WTC11 (cell line): ENCODE results near the gene SPSB3. TPM values are rescaled to one million over a fixed set of nuclear protein-coding genes. Genes with fewer than 3 reads are reported as not detected.

Source experiments
- ATAC-seq: fragments of 200-7000 bp; cut with Tn5 transposase; 2 replicates; pipeline ENCODE4 v1.10.0; 2021; ENCODE audit warnings: mild to moderate bottlenecking, moderate library complexity
- CTCF ChIA-PET: fragments of 300-600 bp; sonication (Branson Sonifier 250); formaldehyde crosslinking; loops from one replicate; lab custom pipeline; 2021; ENCODE audit warnings: antibody characterized with exemption; lab: Charles Lee
- POLR2A ChIA-PET: fragments of 350-600 bp; sonication (Branson Sonifier 250); formaldehyde crosslinking; loops from one replicate; lab custom pipeline; 2021; ENCODE audit warnings: antibody characterized with exemption; lab: Charles Lee
- DNase-seq: peaks from one replicate; pipeline ENCODE4 v3.0.0; 2021; ENCODE audit warnings: low spot score
- H3K27ac Mint-ChIP-seq: 2 replicates; pipeline ENCODE4 v1.8.0; 2021; ENCODE audit warnings: mixed read lengths
- H3K27me3 Mint-ChIP-seq: 2 replicates; pipeline ENCODE4 v1.8.0; 2021; ENCODE audit warnings: low read depth, mild to moderate bottlenecking, moderate library complexity, mixed read lengths
- H3K36me3 Mint-ChIP-seq: 2 replicates; pipeline ENCODE4 v1.8.0; 2021; ENCODE audit warnings: mixed read lengths
- H3K4me1 Mint-ChIP-seq: 2 replicates; pipeline ENCODE4 v1.8.0; 2022; ENCODE audit warnings: mixed read lengths
- H3K4me3 Mint-ChIP-seq: 2 replicates; pipeline ENCODE4 v1.8.0; 2021; ENCODE audit warnings: mild to moderate bottlenecking, moderate library complexity, mixed read lengths
- H3K9me3 Mint-ChIP-seq: 2 replicates; pipeline ENCODE4 v1.8.0; 2021; ENCODE audit warnings: mixed read lengths
- ATF2 ChIP-seq: sonication (generic); formaldehyde crosslinking; IDR thresholded peaks from 2 replicates; pipeline ENCODE4 v1.8.1; 2022; ENCODE audit warnings: low read depth, missing genetic modification reagents, borderline replicate concordance
- ATF3 ChIP-seq: sonication (generic); formaldehyde crosslinking; conservative IDR thresholded peaks from 2 replicates; pipeline ENCODE4 v1.8.1; 2022; ENCODE audit warnings: mild to moderate bottlenecking, missing genetic modification reagents
- CDX4 ChIP-seq: fragments of 250-450 bp; sonication (Bioruptor Pico); IDR thresholded peaks from 2 replicates; pipeline ENCODE4 v1.9.0; 2021; ENCODE audit warnings: moderate library complexity, mild to moderate bottlenecking, inconsistent platforms, borderline replicate concordance
- CREB1 ChIP-seq: sonication (generic); formaldehyde crosslinking; IDR thresholded peaks from 2 replicates; pipeline ENCODE4 v1.8.0; 2023; ENCODE audit warnings: mild to moderate bottlenecking, missing genetic modification reagents
- E2F1 ChIP-seq: sonication (generic); formaldehyde crosslinking; IDR thresholded peaks from 2 replicates; pipeline ENCODE4 v1.8.0; 2022; ENCODE audit warnings: mild to moderate bottlenecking, missing genetic modification reagents
- ETV6 ChIP-seq: sonication (generic); formaldehyde crosslinking; IDR thresholded peaks from 2 replicates; pipeline ENCODE4 v1.8.1; 2022; ENCODE audit warnings: mild to moderate bottlenecking, missing genetic modification reagents
- HMGA2 ChIP-seq: fragments of 250-450 bp; sonication (Bioruptor Pico); IDR thresholded peaks from 2 replicates; pipeline ENCODE4 v1.4.0; 2021; ENCODE audit warnings: mild to moderate bottlenecking, moderate library complexity
- IRF2 ChIP-seq: sonication (generic); formaldehyde crosslinking; IDR thresholded peaks from 2 replicates; pipeline ENCODE4 v1.8.0; 2022; ENCODE audit warnings: low read depth, missing genetic modification reagents, borderline replicate concordance
- JAZF1 ChIP-seq: fragments of 250-450 bp; sonication (Bioruptor Pico); IDR thresholded peaks from 2 replicates; pipeline ENCODE4 v1.9.0; 2021; ENCODE audit warnings: moderate library complexity, mild to moderate bottlenecking, inconsistent platforms
- NFYB ChIP-seq: sonication (generic); formaldehyde crosslinking; conservative IDR thresholded peaks from 2 replicates; pipeline ENCODE4 v1.8.0; 2022; ENCODE audit warnings: low read depth, missing genetic modification reagents
- OVOL2 ChIP-seq: fragments of 250-450 bp; sonication (Bioruptor Pico); IDR thresholded peaks from 2 replicates; pipeline ENCODE4 v1.9.0; 2021; ENCODE audit warnings: mild to moderate bottlenecking, borderline replicate concordance
- PRRX2 ChIP-seq: fragments of 250-450 bp; sonication (Bioruptor Pico); IDR thresholded peaks from 2 replicates; pipeline ENCODE4 v1.8.0; 2021; ENCODE audit warnings: mild to moderate bottlenecking
- SMAD3 ChIP-seq: sonication (generic); formaldehyde crosslinking; IDR thresholded peaks from 2 replicates; pipeline ENCODE4 v1.8.0; 2022; ENCODE audit warnings: missing genetic modification reagents, mild to moderate bottlenecking, borderline replicate concordance
- SMAD4 ChIP-seq: sonication (generic); formaldehyde crosslinking; IDR thresholded peaks from 2 replicates; pipeline ENCODE4 v1.8.0; 2022; ENCODE audit warnings: mild to moderate bottlenecking, missing genetic modification reagents
- SOX15 ChIP-seq: fragments of 250-450 bp; sonication (Bioruptor Pico); IDR thresholded peaks from 2 replicates; pipeline ENCODE4 v1.9.0; 2021; ENCODE audit warnings: mild to moderate bottlenecking
- USF1 ChIP-seq: sonication (generic); formaldehyde crosslinking; IDR thresholded peaks from 2 replicates; pipeline ENCODE4 v1.8.0; 2022; ENCODE audit warnings: mild to moderate bottlenecking, missing genetic modification reagents
- ZNF263 ChIP-seq: sonication (generic); formaldehyde crosslinking; IDR thresholded peaks from 2 replicates; pipeline ENCODE4 v1.8.1; 2022; ENCODE audit warnings: low read depth, mild to moderate bottlenecking, moderate library complexity, missing genetic modification reagents
- ZNF317 ChIP-seq: sonication (generic); formaldehyde crosslinking; IDR thresholded peaks from 2 replicates; pipeline ENCODE4 v1.8.1; 2023; ENCODE audit warnings: low read depth, mild to moderate bottlenecking, moderate library complexity, missing genetic modification reagents, borderline replicate concordance
- ZNF423 ChIP-seq: fragments of 250-450 bp; sonication (Bioruptor Pico); IDR thresholded peaks from 2 replicates; pipeline ENCODE4 v2.1.2; 2022; ENCODE audit warnings: mild to moderate bottlenecking, moderate library complexity
- ZNF425 ChIP-seq: fragments of 250-450 bp; sonication (Bioruptor Pico); conservative IDR thresholded peaks from 2 replicates; pipeline ENCODE4 v1.9.0; 2021; ENCODE audit warnings: mild to moderate bottlenecking
- ZNF512 ChIP-seq: sonication (generic); formaldehyde crosslinking; IDR thresholded peaks from 2 replicates; pipeline ENCODE4 v1.8.1; 2022; ENCODE audit warnings: missing genetic modification reagents, borderline replicate concordance
- ZNF532 ChIP-seq: fragments of 250-450 bp; sonication (Bioruptor Pico); IDR thresholded peaks from 2 replicates; pipeline ENCODE4 v1.9.0; 2021; ENCODE audit warnings: mild to moderate bottlenecking, borderline replicate concordance
- ZNF671 ChIP-seq: fragments of 250-450 bp; sonication (Bioruptor Pico); IDR thresholded peaks from 2 replicates; pipeline ENCODE4 v1.8.0; 2021; ENCODE audit warnings: mild to moderate bottlenecking
- total RNA-seq: library from RNA; stranded (reverse); gene quantifications from 3 replicates; pipeline ENCODE4 v1.2.3, GENCODE V29; 2021

SPSB3 gene
- total RNA-seq, 1 experiment from 2014 or later: 32.8 TPM

- Mint-ChIP-seq H3K4me1 (peaks cover 4% of the 10 kb centered on the region), H3K9me3 (no peaks in the 10 kb centered on the region), H3K27ac (peak within 1 kb of the TSS; percentile 98), H3K36me3 (peaks cover 4% of the 10 kb centered on the region), H3K4me3 (peak within 1 kb of the TSS; percentile 99), H3K27me3 (no peaks in the 10 kb centered on the region; the same call in 1 of the 2 replicates)
- peak; percentile 56 for ATAC-seq
- peak; percentile 88 for DNase-seq
- ChIA-PET CTCF (interaction anchor here (0.6 to 3.1 kb wide), 8 partner anchors 9 to 430 kb away, joined by 3 to 37 read pairs (median 5); partner anchors contain the start of genes NUBP2 and SPSB3), POLR2A (interaction anchor here (0.8 to 3.6 kb wide), 5 partner anchors 8 to 208 kb away, joined by 3 to 18 read pairs (median 3); partner anchors contain the start of genes NOXO1, NUBP2 and SPSB3)
- TF ChIP-seq ZNF317 (CRISPR knock-in tag): no peak; the same call in 1 of the 2 replicates
- peak; percentile 56 for TF ChIP-seq ATF2
- no peak for TF ChIP-seq ZNF532 (CRISPR knock-in tag)
- no peak for TF ChIP-seq HMGA2 (CRISPR knock-in tag)
- TF ChIP-seq USF1 (CRISPR knock-in tag): no peak
- peak; percentile 20; the same call in 1 of the 2 replicates for TF ChIP-seq ZNF263 (CRISPR knock-in tag)
- TF ChIP-seq CREB1 (CRISPR knock-in tag): 0 out of 2 replicates have a peak, but pooled peaks have one; percentile 59
- TF ChIP-seq ETV6 (CRISPR knock-in tag): peak; percentile 79
- TF ChIP-seq ZNF671 (CRISPR knock-in tag): no peak
- no peak; the same call in 1 of the 2 replicates for TF ChIP-seq IRF2 (CRISPR knock-in tag)
- TF ChIP-seq E2F1 (CRISPR knock-in tag): no peak
- no peak for TF ChIP-seq ATF3 (CRISPR knock-in tag)
- TF ChIP-seq CDX4 (CRISPR knock-in tag): no peak
- no peak for TF ChIP-seq ZNF512 (CRISPR knock-in tag)
- no peak for TF ChIP-seq OVOL2 (CRISPR knock-in tag)
- TF ChIP-seq PRRX2 (CRISPR knock-in tag): no peak
- no peak for TF ChIP-seq SOX15 (CRISPR knock-in tag)
- TF ChIP-seq NFYB (CRISPR knock-in tag): no peak
- no peak for TF ChIP-seq JAZF1 (CRISPR knock-in tag)
- no peak for TF ChIP-seq SMAD4
- TF ChIP-seq ZNF423 (CRISPR knock-in tag): peak; percentile 87
- 0 out of 2 replicates have a peak, but pooled peaks have one; percentile 63 for TF ChIP-seq SMAD3
- no peak for TF ChIP-seq ZNF425 (CRISPR knock-in tag)
These were observed 9.3 kb downstream of the SPSB3 start, which contains the start of gene MRPS34 for GRCh38 chr16:1772908-1773702. Gene MRPS34, minus strand, starts transcription at chr16:1773134. Its CDS starts 15 bp downstream, at chr16:1773119.
